OCI-LY1 (cell line): ENCODE data around the gene CRK.

Experiments
- CTCF ChIP-seq: fragments of 200-600 bp; sonication (generic), shearing (Covaris generic); IDR thresholded peaks from 2 replicates; pipeline ENCODE4 v1.5.1; 2017; ENCODE audit warnings: mild to moderate bottlenecking, antibody characterized with exemption, low read length, moderate library complexity, mixed read lengths
- EZH2 ChIP-seq: fragments of 200-600 bp; sonication (generic), shearing (Covaris generic); IDR thresholded peaks from 2 replicates; pipeline ENCODE4 v1.8.0; 2017; ENCODE audit warnings: borderline replicate concordance, mixed run types, mild to moderate bottlenecking, antibody characterized with exemption, low read length, moderate library complexity, mixed read lengths

GRCh38 chr17:1379208-1379929, 76.7 kb downstream of the CRK start:
- TF ChIP-seq CTCF: no peak
- TF ChIP-seq EZH2: no peak
